Measurements from ENCODE around the gene GNG2.

GNG2 gene

DNA sequence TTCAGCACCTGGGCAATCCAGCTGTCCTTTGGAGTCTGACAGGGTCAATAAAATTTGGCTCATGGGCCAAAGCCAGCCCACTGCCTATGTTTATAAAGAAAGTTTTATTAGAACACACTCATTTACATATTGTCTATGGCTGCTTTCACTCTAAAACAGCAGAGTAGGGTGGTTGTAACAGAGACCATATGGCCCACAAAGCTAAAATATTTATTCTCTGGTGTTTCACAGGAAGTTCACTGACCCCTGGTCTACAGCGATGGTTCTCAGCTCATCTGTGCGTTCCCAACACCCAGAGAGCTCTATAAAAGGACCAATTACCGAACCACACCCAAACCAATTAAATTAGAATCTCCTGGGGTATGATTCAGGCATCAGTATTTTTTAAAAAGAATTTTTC, 91.2 kb downstream of the GNG2 start:
- no peak for DNase-seq

DNA sequence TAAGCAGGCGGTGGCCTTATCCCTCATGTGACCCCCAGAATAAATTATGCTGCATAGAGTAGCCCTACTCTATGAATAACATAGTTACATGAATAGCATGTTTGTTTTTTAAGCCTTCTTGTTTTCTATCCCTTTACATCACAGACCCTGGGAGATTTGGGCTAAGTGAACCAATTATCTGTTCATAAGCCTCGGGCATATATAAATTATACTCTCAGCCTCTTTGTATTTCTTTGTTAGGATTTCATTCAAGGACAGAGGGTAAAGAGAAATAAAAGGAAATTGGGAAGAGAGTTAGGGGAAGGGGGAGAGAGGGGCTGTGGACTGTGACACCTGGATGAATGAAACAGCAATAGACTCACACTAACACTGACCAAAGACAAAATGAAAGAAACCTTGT, 93.6 kb downstream of the GNG2 start:
- DNase-seq: no peak

DNA sequence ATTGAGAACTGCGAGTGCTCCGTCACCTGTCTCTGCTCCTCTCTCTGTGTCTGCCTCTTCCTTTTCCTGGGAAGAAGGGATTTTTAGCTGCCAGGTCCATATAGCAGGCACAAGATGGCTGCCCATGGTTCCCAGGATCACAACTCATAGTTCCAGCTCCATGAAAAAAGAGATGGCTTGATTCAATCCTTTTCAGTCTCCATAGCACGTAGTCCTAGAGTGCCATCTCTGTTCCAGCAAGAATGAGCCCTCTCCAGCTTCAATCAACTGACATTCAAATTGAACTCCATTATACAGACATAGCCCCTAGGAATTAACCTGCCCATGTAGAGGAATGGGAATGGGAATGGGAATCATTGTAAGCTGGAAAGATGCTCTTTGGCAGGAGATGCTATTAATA, 94.2 kb downstream of the GNG2 start:
- no peak for DNase-seq

DNA sequence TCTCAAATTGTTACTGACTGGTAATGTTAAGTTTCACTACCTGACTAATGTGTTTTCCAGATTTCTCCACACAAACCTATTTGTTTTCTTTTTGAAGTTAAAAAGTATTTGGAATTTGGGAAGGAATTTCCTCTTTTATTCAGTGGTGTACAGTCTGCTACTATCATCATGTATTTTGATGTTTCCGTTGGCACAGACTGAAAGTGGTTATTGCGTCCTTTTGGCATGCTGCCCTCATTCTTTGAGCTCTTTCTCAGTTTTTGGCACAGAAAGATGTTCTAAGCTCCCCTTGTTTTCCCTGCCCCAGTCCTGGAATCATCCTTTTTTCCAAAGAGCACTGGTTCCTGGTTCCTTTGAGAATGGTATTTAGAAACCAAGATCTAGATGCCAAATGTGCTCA, 97.5 kb downstream of the GNG2 start:
- DNase-seq: no peak

DNA sequence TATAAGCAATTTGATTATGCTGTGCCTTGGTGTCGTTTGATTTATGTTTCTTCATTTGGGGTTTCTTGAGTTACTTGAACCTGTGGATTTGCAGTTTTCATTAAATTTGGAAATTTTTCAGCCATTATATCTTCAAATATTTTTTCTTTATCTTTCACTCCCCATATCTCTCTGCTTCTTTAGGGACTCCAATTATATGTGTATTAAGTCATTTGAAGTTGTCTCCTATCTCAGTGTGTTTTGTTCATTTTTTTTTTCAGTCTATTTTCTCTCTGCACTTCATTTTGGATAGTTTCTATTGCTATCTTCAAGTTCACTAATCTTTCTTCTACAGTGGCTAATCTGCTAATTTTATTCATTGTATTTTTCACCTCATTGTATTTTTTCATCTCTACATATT, 99.5 kb downstream of the GNG2 start:
- DNase-seq: no peak

DNA sequence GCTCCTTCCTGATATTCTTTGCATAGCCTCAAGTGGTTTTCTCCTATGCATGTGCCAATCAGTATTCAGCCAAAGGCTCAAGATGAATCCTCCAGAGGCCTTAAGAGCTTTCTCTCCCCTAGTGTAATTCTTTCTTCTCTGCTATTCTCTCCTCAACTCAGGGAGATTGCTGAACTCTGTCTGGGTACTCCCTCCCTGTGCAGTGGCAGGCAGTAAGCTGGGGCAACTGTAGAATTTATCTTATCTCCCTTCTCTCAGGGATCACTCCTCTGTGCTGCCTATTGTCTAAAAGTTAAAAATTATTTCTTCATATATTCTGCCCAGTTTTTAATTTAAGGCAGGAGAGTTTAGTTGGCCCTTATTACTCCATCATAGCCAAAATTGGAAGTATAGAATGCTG, 100.5 kb downstream of the GNG2 start:
- no peak for DNase-seq

DNA sequence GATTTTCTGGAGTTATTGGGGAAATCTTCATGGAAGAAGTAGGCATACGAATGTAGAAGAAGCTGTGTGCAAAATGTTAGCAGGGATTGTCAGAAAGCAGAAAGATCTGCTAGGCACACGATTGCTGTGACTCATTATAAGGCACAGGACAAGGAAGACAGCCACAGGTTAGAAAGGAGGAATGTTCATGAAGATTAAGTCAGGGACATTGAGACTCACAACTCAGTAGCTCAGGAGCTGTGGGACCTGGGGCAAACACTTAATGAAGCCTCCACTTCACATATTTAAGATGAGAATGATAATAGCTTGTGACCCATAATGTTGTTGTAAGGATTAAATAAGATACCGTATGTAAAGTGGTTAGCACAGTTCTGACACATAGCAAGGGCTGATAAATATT, 102.3 kb downstream of the GNG2 start:
- DNase-seq: no peak

DNA sequence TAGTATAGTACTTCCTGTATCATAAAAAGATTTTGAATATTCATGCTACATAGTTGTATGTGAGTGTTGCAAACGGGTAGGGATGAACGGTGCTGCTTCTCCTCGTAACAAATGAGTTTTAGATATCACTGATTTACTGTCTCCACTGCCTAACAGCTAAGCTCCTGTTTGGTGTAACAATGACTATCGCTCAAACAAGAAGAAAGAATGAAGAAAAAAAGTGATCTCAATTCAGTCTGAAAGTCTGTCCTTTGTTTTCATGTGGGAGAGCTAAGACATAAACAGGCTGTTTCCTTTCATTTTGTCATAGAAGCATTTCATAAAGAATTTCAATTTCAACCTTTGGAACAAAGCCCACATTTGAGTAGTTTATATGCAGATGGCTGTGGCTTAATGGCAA, 102.9 kb downstream of the GNG2 start:
- DNase-seq: no peak

DNA sequence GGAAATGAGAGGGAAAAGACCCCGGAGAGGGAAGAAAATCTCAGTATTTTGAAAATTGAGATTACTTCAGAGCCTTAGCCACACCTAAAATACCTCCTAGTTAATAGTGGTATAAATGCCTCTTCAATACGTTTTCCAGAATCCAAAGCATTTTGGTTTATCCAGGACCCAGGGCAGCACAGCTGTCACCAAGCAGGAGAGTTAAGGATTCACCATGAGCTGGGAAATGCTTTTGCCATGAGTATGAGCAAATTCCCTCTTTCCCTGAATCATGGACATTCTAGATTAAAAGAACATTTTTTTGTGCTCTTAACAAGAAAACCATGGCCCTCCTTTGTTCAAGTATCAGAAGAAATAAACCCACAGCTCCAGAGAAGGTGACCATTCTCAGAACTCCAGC, 107.1 kb downstream of the GNG2 start:
- DNase-seq: no peak

DNA sequence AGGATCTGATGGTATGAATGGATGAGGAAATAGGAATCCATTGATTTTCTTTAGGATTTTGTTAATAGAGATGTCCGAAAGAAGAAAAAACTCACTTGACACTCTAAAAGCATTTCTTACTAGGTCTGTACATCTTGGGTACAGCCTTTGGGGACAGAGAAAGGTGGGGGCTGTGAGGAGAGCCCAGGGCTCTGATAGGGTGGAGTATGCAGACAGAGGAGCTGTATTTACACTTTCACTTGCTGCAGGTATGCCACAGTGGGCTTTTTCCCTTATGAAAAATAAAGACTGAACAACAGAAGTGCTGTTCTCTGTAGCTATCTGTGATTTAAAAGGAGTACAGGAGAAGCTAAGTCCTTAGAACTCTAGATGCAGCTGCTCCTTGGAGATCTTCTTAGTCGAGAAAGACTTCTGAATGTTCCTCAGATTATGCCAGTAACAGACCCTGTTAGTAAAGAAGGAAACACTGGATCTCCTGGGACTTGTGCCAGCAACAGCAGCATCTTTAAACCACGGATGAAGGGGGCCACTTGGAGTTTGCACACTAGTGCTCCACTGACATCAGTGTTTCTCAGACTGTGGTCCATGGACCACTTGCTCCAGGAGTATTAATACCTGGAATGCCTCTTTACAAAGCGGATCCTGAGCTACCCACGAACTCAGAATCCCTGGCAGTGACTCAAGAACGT, 109.6 kb downstream of the GNG2 start:
- no peak for DNase-seq

DNA sequence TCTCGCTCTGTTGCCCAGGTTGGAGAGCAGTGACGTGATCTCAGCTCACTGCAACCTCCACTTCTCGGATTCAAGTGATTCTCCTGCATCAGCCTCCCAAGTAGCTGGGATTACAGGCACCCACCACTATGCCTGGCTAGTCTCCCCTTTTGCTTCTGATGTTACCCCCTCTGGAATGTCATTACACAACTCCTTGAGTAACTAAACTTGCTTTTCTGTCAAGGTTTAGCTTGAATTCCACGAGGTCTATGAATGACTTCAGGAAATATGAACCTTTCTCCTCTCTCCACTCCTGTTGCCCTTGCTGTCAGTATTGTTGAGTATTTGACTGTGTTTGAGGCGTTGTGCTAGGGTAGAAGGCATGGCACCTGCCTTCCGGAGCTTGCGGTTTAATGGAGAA, 112.2 kb downstream of the GNG2 start:
- no peak for DNase-seq

DNA sequence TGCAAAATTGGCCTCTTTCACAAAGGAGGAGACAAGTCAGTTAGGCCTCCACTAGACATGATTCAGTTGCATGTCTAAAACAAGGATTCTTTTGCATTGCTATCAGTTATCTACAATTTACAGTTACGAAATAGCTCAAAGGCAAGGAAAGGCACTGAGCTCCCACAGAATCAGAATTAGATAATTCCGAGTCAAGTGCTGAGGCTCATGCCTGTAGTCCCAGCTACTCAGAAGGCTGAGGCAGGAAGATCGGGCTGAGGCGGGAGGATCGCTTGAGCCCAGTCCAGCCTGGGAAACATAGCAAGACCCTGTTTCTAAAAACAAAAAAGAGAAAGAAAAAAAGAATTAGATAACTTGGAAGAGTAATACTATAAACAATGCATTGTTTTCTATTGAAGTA, 116.7 kb downstream of the GNG2 start:
- no peak for DNase-seq

DNA sequence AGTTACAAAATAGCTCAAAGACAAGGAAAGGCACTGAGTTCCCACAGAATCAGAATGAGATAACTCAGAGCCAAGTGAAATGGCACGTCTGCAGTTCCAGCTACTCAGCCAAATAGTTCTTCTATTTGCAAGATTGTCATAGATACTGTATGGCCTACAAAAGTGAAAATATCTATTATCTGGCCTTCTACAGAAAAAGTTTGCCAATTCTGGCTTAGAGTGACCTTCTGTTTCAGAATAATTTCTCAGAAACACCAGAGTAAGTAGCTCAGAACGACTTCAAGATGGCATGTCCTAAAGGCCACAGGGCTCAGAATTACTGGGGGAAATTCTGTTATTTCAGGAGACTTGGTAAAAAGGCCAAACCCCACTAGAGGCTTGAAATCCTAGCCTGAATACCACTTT, 118.3 kb downstream of the GNG2 start:
- no peak for DNase-seq

DNA sequence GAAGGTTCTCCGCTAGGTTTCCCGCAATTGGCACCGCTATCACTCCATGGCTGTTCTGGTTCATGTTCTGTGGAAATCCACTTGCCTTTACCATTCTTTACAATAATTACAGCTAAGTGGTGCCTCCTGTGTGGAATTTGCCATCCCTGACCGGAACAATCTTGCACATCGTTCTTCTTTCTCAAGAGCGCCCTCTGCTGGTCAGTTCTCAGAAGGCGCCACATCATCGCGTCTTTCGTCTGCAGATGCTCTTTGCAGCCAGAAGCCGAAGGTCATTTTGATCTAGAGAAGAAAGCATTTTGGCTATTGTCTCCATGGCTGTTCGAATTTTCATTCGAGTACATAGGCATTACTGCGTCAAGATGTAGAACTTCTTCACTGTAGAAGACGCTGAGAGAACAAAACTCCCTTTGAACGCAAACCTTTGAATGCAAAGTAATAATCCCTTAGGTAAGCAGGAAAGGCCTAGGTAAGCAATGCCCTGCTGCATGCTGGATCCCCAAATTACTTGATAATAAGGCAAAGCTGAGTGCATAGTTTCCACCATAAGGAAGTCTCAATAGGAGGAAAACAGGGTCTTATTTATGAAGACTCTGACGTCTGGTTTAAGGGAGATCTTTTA, 118.8 kb downstream of the GNG2 start:
- peak; percentile 87 for DNase-seq

DNA sequence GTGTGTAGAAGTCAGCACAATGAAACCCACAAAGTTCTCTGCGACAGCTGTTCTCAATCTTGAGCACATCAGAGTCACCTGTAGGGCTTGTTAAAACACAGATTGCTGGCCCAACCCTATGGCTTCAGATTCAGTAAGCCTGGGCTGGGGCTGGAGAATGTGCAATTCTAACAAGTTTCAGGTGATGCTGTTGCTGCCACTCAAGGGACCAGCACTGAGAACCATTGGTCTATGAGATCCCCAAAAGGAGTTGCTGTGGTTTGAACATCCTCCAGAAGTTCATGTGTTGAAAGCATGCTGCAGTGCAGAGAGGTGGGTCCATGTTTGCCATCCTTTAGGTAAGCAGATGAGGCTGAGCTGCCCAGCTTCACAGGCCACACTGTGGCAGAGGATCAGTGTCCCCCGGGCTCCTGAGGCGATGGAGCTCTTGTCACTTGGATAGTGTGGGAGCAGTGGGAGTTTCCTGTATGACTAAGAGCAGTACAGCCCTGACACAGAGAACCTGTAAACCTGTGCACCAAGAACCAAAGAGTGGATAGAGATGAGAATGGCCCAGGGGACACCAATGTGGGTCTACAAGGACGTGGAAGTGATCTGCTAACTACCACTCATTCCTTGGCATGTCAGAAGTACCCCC, 120.9 kb downstream of the GNG2 start:
- no peak for DNase-seq

DNA sequence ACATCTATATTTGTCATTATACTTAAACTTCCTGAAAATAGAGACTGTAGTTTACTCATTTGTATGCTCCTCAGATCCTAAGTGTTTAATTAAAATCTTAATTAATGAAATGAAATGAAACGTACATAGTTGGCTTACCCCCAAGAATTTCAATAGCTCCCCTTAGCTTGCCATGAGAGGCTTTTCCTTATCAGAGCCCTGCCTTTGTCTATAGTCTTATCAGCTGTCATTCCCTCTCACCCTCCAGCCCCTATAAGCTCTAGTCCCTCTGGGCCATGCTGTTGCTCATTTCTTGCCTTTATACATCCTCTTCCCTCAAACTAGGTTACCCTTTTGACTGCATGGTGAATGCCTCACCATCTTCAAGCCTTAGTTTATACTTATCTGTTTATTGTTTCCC, 127.8 kb downstream of the GNG2 start:
- no peak for DNase-seq

DNA sequence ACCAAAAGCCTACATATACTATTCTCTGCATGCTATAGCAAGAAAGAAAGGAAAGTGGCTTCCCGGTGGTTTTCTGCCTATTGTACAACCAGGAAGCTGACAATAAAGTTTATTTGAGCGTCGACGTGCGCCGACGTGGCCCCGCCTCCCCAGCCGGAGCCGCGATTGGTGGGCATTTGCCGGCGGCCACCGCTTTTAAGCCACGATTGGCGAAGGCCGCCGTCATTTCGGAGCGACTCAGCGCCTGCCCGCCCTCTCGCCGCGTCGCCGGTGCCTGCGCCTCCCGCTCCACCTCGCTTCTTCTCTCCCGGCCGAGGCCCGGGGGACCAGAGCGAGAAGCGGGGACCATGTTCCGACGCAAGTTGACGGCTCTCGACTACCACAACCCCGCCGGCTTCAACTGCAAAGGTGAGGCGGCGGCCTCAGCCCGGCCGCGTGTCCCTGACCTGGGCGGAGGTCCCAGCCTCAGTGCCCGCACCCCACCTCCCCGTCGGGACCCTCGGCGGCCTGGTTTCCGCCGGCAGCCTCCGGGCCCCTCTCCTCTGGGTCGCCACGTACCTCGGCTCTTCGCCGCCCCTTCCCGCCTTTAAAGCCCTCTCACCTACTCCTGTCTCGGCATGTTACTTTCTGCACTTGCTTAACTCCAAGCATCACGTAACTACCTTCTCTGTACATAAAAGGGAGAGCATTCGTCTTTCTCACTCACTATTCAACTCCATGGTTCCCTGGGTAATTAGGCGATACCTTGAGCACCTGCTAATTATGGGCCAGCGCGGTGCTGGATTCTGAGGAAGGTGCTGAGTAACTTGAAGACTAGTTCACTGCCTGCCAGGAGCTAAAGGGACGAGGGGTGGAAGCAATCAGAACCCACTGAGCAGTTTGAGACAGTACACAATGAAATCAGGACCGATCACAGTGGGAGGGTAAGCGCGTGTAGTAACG, 129.2 kb downstream of the GNG2 start, which contains the start of gene RTRAF:
TSS of gene RTRAF (plus strand) at position 254 of the 942 bp plus-strand sequence. CDS start at position 348, 94 bp downstream.
- DNase-seq: peak; percentile 98

DNA sequence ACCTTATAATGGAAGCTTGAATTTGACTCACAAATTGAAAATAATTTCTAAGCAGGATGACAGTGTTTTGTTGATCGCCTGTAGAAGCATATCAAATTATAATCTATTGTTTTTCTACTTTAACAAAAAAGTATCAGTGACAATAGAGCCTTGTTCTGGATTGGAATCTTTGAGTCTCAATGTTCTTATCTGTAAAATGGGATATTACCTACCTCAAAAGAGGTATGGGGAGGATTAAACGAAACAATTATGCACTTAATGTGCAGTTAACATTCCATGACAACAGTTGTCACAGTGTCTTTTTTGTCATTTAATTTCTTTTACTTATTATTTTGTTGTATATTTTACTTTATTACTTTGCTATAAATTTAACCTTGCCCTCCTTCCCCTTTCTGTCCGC, 130.1 kb downstream of the GNG2 start:
- no peak for DNase-seq

DNA sequence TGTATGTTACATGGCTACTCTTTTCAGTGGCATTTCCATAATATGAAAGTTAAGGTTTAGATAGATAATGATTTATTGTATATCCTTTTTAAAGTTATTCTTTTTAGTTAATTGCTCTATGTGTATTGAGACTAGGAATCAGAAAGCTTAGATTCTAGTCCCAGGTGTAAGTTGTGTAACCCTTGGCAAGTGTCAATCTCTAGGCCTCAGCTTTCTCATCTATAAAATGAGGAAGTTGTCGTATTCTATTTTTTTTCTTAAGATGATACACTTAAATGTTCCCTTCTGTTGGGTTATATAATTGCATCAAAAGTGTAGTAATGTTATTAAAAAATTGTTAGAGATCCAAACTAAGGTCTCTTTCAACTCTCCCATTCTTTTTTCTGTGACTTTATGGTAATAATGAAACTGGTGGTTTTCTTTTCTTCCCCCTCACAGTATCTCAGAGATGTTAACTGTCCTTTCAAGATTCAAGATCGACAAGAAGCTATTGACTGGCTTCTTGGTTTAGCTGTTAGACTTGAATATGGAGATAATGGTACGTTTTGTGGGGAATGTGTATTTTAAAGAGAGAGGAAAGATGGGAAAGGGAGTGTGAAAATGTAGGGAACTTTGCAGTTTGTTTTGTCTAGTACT, 133.0 kb downstream of the GNG2 start:
- DNase-seq: no peak

DNA sequence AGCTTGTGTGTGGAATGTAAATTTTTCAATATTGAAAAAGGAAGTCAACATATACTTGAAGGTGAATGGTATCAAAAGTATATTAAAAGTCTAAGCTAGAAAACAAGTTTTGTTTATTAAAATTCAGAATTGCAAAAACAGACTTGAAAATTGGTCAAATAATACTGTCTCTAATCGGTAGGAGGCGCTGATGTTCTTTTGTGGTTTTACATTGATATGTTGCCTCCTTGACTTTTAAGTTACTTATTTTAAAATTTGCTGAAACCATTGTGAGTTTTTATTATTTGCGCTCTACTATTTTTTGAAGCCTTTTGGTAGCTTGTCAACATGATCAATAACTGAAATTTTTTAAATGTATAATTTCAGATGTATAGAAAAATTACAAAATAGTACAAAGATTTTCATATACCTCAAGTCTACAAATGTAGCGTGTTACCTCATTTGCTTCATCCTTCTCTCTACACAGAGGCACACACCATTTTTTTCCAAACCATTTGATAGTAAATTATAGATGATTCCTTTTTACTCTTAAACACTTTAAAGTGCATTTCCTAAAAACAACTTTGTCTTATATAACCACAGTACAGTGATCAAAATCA, 135.8 kb downstream of the GNG2 start:
- DNase-seq: no peak

DNA sequence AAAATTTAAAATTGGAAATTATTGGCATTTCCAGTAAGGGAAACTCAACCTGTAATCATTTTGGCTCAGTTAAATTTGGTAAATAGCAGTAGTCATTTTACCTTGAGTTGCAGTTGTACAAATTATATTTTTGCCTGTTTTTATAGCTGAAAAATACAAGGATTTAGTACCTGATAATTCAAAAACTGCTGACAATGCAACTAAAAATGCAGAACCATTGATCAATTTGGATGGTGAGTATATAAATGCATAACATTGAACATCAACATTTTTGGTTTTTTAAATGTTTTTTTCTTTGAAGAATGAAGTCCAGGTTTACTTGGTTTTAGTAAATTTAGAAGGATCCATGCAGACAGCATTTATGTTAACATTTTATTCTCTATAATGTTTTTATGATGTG, 137.9 kb downstream of the GNG2 start:
- no peak for DNase-seq

DNA sequence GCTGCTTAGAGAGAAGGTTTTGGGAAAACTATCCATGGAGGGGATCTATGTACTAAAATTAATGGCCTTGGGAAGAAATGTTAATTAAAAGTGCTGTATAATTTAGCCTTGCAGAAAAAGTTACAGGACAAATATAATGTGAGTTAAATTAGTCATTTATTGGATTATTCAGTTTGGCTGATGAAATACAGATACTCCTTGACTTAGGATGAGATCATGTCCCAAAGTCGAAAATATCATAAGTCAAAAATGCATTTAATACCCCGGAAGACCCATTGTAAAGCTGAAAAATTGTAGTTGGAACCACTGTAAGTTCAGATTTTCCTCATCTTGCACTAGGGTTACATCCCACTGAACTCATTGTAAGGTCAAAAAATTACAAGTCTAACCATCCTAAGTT, 138.7 kb downstream of the GNG2 start:
- no peak for DNase-seq
